ENCODE data around the gene STX8.

STX8 gene

GRCh38 chr17:9484789-9485188 lies 90.8 kb downstream of the STX8 start:
- TF ChIP-seq POU6F1 (CRISPR knock-in tag; IDR thresholded peaks at IDR 0.05; ENCODE audit: borderline replicate concordance, low read depth) (no peak), ZNF8 (CRISPR knock-in tag; IDR thresholded peaks at IDR 0.05) (no peak), ZC3H10 (CRISPR knock-in tag; IDR thresholded peaks at IDR 0.05) (no peak), TOX (CRISPR knock-in tag; IDR thresholded peaks at IDR 0.05; ENCODE audit: borderline replicate concordance) (no peak), CSDC2 (CRISPR knock-in tag; IDR thresholded peaks at IDR 0.05) (no peak), SNAI2 (CRISPR knock-in tag; IDR thresholded peaks at IDR 0.05) (no peak), CREB5 (CRISPR knock-in tag; IDR thresholded peaks at IDR 0.05; ENCODE audit: low read depth) (no peak), ZNF70 (CRISPR knock-in tag; IDR thresholded peaks at IDR 0.05) (no peak), ZFP30 (CRISPR knock-in tag; IDR thresholded peaks at IDR 0.05) (no peak), TCF4 (CRISPR knock-in tag; IDR thresholded peaks at IDR 0.05; ENCODE audit: borderline replicate concordance) (no peak), ZNF565 (CRISPR knock-in tag; conservative IDR thresholded peaks at IDR 0.05; ENCODE audit: low read depth) (no peak)
- ATAC-seq = peak; percentile 73

GRCh38 chr17:9479964-9480363 lies 95.7 kb downstream of the STX8 start:
- TF ChIP-seq TSHZ2 (CRISPR knock-in tag; IDR thresholded peaks at IDR 0.05) = no peak
- no peak for TF ChIP-seq PATZ1 (CRISPR knock-in tag; IDR thresholded peaks at IDR 0.05; ENCODE audit: borderline replicate concordance)
- TF ChIP-seq GLIS3 (CRISPR knock-in tag; IDR thresholded peaks at IDR 0.05) = no peak
- TF ChIP-seq POU6F1 (CRISPR knock-in tag; IDR thresholded peaks at IDR 0.05; ENCODE audit: borderline replicate concordance, low read depth) = no peak
- no peak for TF ChIP-seq ZNF8 (CRISPR knock-in tag; IDR thresholded peaks at IDR 0.05)
- no peak for TF ChIP-seq PPARA (CRISPR knock-in tag; IDR thresholded peaks at IDR 0.05; ENCODE audit: borderline replicate concordance)
- TF ChIP-seq RARB (CRISPR knock-in tag; IDR thresholded peaks at IDR 0.05) = no peak
- no peak for TF ChIP-seq TCF4 (CRISPR knock-in tag; IDR thresholded peaks at IDR 0.05; ENCODE audit: borderline replicate concordance)
- no peak for TF ChIP-seq ZFP3 (CRISPR knock-in tag; IDR thresholded peaks at IDR 0.05)
- no peak for TF ChIP-seq CSRNP3 (CRISPR knock-in tag; IDR thresholded peaks at IDR 0.05)
- TF ChIP-seq CREB5 (CRISPR knock-in tag; IDR thresholded peaks at IDR 0.05; ENCODE audit: low read depth) = no peak
- no peak for TF ChIP-seq ESRRG (CRISPR knock-in tag; IDR thresholded peaks at IDR 0.05)
- no peak for TF ChIP-seq ZNF70 (CRISPR knock-in tag; IDR thresholded peaks at IDR 0.05)
- no peak for TF ChIP-seq ARNTL (CRISPR knock-in tag; IDR thresholded peaks at IDR 0.05; ENCODE audit: borderline replicate concordance, low read depth)
- TF ChIP-seq ISL1 (CRISPR knock-in tag; IDR thresholded peaks at IDR 0.05) = no peak

More at GRCh38 chr17:9479964-9480363, 95.7 kb downstream of the STX8 start:
- no peak for ATAC-seq
